ENCODE results near the gene GTF3C1.
"Not testable (repeated sequence)": the region's sequence is repeated elsewhere in the genome, so short reads cannot be mapped to it uniquely, and the experiment has no call there.

Gene GTF3C1

GRCh38 chr16:27437946-27438345, 111.8 kb downstream of the GTF3C1 start:
- no peak for DNase-seq

DNA sequence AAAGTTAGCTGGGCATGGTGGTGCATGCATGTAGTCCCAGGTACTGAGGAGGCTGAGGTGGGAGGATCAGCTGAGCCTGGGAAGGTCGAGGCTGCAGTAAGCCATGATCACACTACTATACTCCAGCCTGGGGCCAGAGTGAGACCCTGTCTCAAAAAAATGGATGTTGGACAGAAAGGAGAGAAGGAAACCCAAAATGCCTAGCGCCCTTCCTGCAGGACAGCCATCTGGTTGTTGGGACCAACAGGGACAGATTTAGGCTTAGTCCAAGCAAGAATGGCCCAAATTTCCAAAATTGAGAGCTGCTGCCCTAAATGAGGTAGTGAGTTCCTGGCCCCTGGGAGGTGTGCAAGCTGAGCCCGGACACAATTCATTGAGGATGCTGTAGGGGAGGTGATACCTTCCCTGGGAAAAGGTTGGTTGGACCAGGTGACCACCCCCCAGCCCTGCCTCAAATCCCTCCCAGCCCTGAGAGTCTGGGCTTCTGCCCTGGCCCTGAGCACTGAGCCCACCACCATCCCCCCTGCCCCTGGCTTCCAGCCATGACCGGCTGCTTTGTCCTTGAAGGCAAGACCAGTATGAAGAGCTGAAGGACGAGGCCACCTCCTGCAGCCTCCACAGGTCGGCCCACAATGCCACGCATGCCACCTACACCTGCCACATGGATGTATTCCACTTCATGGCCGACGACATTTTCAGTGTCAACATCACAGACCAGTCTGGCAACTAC, 112.6 kb downstream of the GTF3C1 start:
- no peak for DNase-seq

DNA sequence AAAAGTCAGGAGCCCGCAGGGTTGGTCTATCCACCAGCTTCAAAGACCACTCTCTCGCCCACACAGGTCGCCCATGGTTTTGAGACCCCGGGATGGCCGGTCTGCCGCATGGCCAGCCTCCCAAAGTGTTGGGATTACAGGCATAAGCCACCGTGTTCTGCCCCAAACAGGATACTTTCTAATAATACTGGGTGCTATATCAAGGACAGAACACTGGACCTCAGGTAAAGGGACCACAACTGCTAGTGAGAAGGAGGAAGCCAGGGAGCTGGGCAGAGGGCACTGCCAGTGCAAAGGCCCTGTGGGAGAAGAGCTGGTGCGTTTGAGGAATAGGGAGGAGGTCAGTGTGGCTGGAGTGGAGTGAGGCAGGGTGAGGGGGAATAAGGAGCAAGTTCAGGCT, 113.6 kb downstream of the GTF3C1 start:
- DNase-seq: no peak

- DNase-seq: not testable (repeated sequence)
These were observed 114.6 kb downstream of the GTF3C1 start for GRCh38 chr16:27435146-27435545.

DNA sequence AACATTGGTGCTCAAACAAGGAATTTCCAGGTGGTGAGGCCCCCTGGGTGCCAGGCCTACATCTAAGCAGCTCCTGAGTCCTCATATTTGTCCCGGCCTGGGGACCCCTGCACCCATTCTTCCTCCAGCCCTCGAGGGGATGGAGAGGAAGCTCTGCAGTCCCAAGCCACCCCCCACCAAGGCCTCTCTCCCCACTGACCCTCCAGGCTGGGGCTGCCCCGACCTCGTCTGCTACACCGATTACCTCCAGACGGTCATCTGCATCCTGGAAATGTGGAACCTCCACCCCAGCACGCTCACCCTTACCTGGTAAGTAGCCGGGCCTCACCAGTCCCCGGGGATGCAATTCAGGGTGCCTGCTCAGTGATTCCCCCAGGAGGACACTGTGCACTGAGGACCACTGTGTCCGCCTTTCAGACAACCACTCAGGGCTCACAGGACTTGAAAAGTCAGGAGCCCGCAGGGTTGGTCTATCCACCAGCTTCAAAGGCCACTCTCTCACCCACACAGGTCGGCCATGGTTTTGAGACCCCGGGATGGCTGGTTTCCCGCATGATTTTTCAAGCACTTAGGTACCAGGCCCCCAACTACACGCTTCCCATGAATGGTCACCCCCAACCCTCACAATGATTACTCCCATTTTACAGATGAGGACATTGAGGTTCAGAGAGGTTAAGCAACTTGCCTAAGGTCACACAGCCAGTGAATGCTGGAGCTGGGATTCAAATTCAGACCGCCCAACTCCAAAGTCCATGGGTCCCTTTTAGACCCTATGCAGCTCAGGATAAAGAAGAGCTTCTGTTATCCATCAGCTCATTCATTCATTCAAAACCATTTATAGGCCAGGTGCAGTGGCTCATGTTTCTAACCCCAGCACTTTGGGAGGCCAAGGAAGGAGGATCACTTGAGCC, 115.3 kb downstream of the GTF3C1 start:
- no peak for DNase-seq

- no peak for DNase-seq
These were observed 116.1 kb downstream of the GTF3C1 start for GRCh38 chr16:27433636-27434035.

DNA sequence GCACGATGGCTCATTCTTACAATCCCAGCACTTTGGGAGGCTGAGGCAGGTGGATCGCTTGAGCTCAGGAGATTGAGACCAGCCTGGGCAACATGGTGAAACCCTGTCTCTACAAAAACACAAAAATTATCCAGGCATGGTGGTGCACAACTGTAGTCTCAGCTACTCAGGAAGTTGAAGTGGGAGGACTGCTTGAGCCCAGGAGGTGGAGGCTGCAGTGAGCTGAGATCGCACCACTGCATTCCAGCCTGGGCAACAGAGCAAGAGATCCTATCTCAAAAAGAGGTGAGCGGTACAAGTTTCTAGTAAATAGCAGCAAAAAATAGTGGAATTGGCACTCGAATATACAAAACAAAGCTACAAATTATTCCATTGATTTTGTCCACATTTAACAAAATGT, 116.5 kb downstream of the GTF3C1 start:
- not testable (repeated sequence) for DNase-seq

GRCh38 chr16:27432558-27432957, 117.2 kb downstream of the GTF3C1 start:
- no peak for DNase-seq

DNA sequence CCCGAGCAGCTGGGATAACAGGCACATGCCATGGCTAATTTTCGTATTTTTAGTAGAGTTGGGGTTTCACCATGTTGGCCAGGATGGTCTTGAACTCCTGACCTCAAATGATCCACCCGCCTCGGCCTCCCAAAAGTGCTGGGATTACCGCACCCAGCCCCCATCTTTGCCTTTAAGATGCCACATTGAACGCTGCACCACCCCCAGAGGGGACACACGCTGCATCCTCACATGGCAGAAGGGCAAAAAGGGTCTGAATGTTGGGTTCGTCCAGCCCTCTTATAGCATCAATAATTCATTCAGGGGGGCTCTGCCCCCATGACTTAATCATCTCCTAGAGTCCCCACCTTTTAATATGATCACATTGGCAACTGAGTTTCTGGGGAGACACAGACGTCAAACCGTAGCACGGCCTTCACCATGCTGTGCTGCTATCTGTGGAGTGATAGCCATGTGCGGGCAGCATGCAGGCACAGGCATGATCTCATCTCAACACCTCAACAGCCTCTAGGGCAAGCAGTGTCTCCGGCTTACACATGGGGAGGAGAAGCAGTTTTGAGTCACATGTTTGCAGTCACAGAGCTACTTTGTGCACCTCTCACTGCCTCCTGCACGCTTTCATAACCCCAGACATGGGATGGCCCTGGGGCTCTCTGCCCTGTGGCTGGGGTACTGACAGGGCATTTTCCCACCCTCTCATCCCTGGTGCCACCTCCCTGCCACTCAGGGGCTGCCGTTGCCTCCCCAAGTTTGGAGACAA, 117.8 kb downstream of the GTF3C1 start:
- no peak for DNase-seq

- DNase-seq: no peak
These were observed 118.7 kb downstream of the GTF3C1 start for GRCh38 chr16:27430923-27431484.

GRCh38 chr16:27430512-27430911, 119.2 kb downstream of the GTF3C1 start:
- no peak for DNase-seq

GRCh38 chr16:27429981-27430441, 119.7 kb downstream of the GTF3C1 start:
- DNase-seq: no peak

DNA sequence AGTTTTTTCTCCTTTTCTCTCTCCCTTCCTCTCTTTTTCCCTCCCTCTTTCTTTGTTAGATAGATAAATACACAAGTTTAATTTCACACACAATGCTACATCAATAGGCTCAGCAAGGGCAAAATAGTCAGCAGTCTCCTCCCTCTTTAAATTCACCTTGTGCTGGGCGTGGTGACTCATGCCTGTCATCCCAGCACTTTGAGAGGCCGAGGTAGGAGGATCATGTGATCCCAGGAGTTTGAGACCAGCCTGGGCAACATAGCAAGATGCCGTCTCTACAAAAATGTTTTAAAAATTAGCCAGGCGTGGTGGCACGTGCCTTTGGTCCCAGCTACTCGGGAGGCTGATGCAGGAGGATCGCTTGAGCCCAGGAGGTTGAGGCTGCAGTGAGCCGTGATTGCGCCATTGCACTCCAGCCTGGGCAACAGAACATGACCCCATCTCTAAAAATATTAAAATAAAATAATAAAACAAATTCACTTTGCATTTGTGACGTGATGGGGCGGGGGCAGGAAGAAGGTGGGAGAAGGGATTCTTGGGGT, 120.3 kb downstream of the GTF3C1 start:
- DNase-seq: no peak

DNA sequence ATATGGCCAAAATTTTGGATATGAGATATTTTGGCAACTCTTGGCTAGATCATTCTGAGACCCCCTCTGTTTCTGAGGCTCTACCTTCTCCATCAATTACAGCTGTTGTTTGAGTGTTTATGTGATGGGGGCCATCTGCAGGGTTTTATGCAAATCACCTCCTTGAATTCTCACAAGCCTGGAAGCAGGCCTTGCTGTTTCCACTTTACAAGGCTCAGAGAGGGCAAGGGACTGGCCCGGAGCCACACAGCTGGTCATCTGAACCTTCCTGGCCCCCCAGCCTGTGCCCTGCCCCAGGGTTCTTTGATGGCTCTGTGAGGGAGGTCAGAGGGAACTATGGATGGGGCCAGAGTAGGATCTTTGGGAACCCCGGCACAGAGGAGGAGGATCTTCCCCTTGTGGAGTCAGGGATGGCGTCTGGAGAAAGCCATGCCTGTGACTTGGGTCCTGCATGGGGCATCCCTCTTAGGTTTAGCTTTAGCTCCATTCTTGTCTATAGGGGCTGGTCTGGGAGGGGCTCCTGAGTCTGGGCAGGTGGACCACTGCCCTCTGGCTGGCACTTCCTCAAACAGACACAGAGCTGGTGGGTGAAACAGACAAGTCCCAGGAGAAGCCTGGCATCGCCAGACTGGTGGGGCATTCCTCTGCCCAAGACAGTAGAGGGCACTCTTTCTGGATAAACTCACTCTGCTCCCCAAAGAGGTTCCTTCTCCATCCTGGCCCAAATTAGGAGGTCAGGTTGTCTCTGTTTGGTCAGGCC, 121.5 kb downstream of the GTF3C1 start:
- DNase-seq: no peak

- DNase-seq: no peak
These were observed 122.2 kb downstream of the GTF3C1 start for GRCh38 chr16:27427538-27427937.

DNA sequence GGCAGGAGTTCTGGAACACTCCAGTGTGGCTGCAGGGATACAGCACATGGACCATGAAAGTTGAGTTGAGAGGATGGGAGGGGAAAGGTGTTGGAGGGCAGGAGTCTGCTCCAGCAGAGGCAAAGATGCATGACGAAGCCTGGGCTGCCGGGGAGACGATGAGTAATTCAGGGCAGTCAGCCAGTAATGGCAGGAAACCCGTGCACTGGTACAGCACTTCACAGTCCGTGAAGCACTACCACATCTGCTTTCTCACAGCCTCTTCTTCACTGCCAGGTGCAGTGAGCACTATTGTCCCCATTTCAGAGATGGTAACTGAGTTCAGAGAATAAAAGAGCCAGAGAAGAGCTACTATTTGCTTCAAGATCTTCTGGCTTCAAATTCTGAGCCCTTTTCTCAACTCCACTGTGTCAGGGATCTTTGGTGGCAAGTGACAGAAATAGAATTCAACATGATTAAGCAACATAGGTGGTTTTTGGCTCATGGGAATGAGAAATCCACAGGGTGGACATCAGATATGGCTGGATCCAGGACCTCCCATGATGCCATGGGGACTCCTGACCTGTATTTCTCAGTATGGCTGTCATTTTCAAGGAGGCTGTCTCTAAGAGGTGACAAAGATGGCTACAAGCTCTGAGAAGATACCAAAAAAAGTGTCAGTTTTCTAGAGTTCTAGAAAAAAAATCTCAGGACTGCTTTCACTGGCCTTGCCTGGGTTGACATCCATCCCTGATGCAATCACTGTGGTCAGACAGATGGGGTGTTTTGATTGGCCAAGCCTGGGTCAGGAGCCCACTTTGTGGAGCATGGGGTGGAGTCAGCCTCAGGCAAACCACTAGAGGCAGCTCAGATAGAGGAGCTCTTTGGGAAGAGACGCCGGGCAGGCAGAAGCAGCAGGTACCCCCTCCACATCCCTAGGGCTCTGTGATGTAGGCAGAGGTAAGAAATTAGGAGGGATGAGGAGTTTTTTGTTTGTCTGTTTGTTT, 123.0 kb downstream of the GTF3C1 start:
- peak; percentile 57 for DNase-seq

- no peak for DNase-seq
These were observed 123.8 kb downstream of the GTF3C1 start for GRCh38 chr16:27425961-27426360.

DNA sequence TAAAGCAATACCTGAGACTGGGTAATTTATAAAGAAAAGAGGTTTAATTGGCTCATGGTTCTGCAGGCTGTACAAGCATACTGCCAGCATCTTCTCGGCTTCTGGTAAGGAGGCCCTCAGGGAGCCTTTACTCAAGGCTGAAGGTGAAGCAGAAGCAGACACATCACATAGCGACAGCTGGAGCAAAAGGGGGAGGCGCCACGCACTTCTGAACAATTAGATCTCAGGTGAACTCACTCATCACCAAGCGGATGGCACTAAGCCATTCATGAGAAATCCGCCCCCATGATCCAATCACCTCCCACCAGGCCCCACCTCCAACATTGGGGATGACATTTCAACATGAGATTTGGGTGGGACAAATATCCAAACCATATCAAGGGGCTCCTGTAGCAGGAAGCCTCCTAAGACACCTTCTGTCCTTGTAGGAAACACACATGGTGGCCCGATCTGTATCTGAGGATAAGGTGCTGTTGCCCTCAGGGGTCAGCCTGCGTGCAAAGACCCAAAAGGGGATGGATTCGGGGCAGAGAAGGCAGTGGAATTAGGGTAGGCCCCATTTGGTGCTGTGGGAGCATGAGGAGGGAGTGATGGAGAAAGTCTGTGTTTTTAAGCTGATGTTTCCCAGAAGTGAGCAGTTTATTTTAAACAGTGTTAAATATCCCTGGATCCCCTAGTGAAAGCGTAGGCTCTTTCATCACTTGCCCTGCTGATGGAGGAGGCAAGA, 124.8 kb downstream of the GTF3C1 start:
- DNase-seq: no peak

DNA sequence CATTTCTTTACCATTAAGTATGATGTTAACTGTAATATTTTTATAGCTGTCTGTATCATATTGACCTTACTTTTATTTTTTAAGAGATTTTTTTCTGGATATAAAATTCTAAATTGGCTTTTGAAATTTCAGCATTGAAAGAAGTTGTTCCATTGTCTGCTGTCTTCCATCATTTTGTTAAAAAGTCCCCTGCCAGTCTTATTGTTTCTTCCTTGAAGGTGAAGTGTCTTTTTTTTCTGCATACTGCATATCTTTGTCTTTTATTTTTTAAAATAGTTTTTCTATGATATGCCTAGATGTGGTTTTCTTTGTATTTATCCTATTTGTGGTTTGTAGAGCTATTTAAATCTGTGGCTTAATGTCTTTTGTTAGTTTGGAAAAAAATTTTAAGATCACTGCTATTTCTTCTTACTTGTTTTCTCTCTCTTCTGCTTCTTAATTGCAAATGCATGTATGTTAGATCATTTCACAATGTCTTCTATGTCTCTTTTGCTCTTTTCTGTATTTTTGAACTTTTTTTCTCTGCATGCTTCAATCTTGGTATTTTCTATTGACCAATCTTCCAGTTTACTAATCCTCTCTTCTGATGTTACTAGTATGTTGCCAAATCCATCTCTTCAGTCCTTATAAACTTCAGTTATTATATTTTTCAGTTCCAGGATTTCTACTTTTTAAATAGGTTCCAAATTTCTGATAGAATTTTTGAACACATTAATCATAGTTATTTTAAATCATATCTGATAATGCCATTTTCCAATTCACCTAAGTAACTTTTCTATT, 127.6 kb downstream of the GTF3C1 start:
- no peak for DNase-seq

Measured in NCI-H1092 treated with DMSO at 0.1 percent for 48 hours (cell line).